K562 (cell line): ENCODE measurements around the gene IGSF23. TPM values are rescaled to one million over a fixed set of nuclear protein-coding genes. Genes with fewer than 3 reads are reported as not detected.

Source experiments
- ATAC-seq: fragments of 200-7000 bp; cut with Tn5 transposase; 3 replicates; pipeline ENCODE4 v1.9.1; 2020; ENCODE audit warnings: moderate library complexity
- BruUV-seq: library from RNA; stranded (reverse); fragments of 400-500 nt; replicated peaks from 2 replicates; lab custom pipeline; 2021; lab: Mats Ljungman, UMichigan
- CTCF ChIA-PET: fragments of 300-600 bp; formaldehyde crosslinking; extraction: SDS; loops from one replicate; lab custom pipeline; 2021; ENCODE audit warnings: low intra/inter-chr PET ratio; lab: Yijun Ruan, JAX
- POLR2A ChIA-PET: fragments of 300-600, 350-650 bp; sonication (Branson Sonifier 250); formaldehyde crosslinking; extraction: SDS; loops from one replicate; lab custom pipeline; 2021; ENCODE audit warnings: antibody characterized with exemption, inconsistent platforms; lab: Yijun Ruan, JAX
- DNase-seq, 4 experiments: peaks; one replicate each; pipeline versions ENCODE4 v3.0.0 to v3.0.0-alpha.2; 2011 to 2018; ENCODE audit warnings: low spot score in 3 of 4, mixed read lengths in 3 of 4; ENCODE audit errors: extremely low read depth in 1 of 4
- FAIRE-seq: peaks from 2 replicates; lab custom pipeline; 2011; peaks lifted over from hg19 to GRCh38; lab: Jason Lieb, UNC
- H2AFZ ChIP-seq: 2 replicates; pipeline ENCODE4 v1.6.0; 2011; ENCODE audit warnings: low read depth, low read length, control low read depth, inconsistent platforms
- H3K27ac ChIP-seq: fragments of 200-600 bp; 3 replicates; pipeline ENCODE4 v1.8.0; 2011; ENCODE audit warnings: low read depth, mild to moderate bottlenecking, control low read depth, inconsistent platforms, low read length, moderate library complexity, mixed read lengths; ENCODE audit errors: extremely low read depth
- H3K27me3 ChIP-seq, 2 experiments: fragments of 300-600 bp in 1 of 2; 2 replicates in 1 of 2; 3 replicates in 1 of 2; pipeline versions ENCODE4 v1.6.0 to v1.8.0; 2011; ENCODE audit warnings: inconsistent platforms in 2 of 2, low read length in 2 of 2, mild to moderate bottlenecking in 1 of 2, mixed read lengths in 1 of 2, moderate library complexity in 1 of 2; ENCODE audit not compliant: control insufficient read depth in 2 of 2, insufficient read depth in 2 of 2
- H3K36me3 ChIP-seq: fragments of 300-600 bp; 3 replicates; pipeline ENCODE4 v1.8.0; 2011; ENCODE audit warnings: mild to moderate bottlenecking, low read length, inconsistent platforms; ENCODE audit not compliant: control insufficient read depth, insufficient read depth
- H3K4me1 ChIP-seq, 2 experiments: fragments of 200-600 bp in 1 of 2; replicated peaks in 1 of 2; 2 replicates in 1 of 2; 3 replicates in 1 of 2; pipeline versions ENCODE4 v1.5.1 to v1.8.0; 2011; ENCODE audit warnings: inconsistent platforms in 2 of 2, low read length in 2 of 2, mild to moderate bottlenecking in 1 of 2, mixed read lengths in 1 of 2, moderate library complexity in 1 of 2; ENCODE audit not compliant: control insufficient read depth in 2 of 2, insufficient read depth in 2 of 2
- H3K4me2 ChIP-seq: 2 replicates; pipeline ENCODE4 v1.6.1; 2011; ENCODE audit warnings: low read length, control low read depth, inconsistent platforms, mixed read lengths; ENCODE audit not compliant: insufficient read depth
- H3K4me3 ChIP-seq: fragments of 200-600 bp; sonication (generic), shearing (Covaris generic); 2 replicates; pipeline ENCODE4 v1.5.1; 2016; ENCODE audit warnings: control low read depth, inconsistent platforms
- H3K79me2 ChIP-seq: fragments of 200-600 bp; 3 replicates; pipeline ENCODE4 v1.8.0; 2011; ENCODE audit warnings: low read length, inconsistent platforms; ENCODE audit not compliant: control insufficient read depth, insufficient read depth
- H3K9ac ChIP-seq, 2 experiments: 2 replicates each; pipeline versions ENCODE4 v1.6.0 to v1.6.1; 2011; ENCODE audit warnings: low read depth in 2 of 2, low read length in 2 of 2, control low read depth in 1 of 2, inconsistent platforms in 1 of 2, mild to moderate bottlenecking in 1 of 2, mixed read lengths in 1 of 2; ENCODE audit not compliant: insufficient read depth in 1 of 2
- H3K9me1 ChIP-seq: one replicate; pipeline ENCODE4 v1.6.0; 2011; ENCODE audit warnings: inconsistent platforms, mild to moderate bottlenecking, low read length, moderate library complexity; ENCODE audit not compliant: control insufficient read depth, insufficient read depth
- H3K9me3 ChIP-seq: replicated peaks from 2 replicates; pipeline ENCODE4 v1.5.1; 2011; ENCODE audit warnings: low read depth, low read length, inconsistent platforms; ENCODE audit not compliant: control insufficient read depth, insufficient read depth
- H4K20me1 ChIP-seq: replicated peaks from 2 replicates; pipeline ENCODE4 v1.6.1; 2011; ENCODE audit warnings: low read length, inconsistent platforms, mixed read lengths; ENCODE audit not compliant: control insufficient read depth, insufficient read depth
- CREB1 ChIP-seq, 2 experiments: sonication (generic) in 1 of 2; formaldehyde crosslinking in 1 of 2; IDR thresholded peaks; 2 replicates each; pipeline versions ENCODE4 v1.6.1 to v1.8.0; 2012 to 2022; ENCODE audit warnings: inconsistent platforms in 1 of 2, mild to moderate bottlenecking in 1 of 2, missing genetic modification reagents in 1 of 2, moderate library complexity in 1 of 2
- GTF2F1 ChIP-seq: IDR thresholded peaks from 2 replicates; pipeline ENCODE4 v1.6.1; 2011; ENCODE audit warnings: low read depth, low read length, improper control_type of control experiment
- KDM4B ChIP-seq, 2 experiments: fragments of 450-650 bp in 1 of 2; sonication (generic) in 1 of 2; IDR thresholded peaks; 2 replicates each; pipeline ENCODE4 v1.6.1; 2016 to 2017; ENCODE audit warnings: borderline replicate concordance in 2 of 2, antibody characterized with exemption in 1 of 2, low read depth in 1 of 2, mild to moderate bottlenecking in 1 of 2
- NFIX ChIP-seq: fragments of 250-450 bp; sonication (Bioruptor Pico); IDR thresholded peaks from 2 replicates; pipeline ENCODE4 v1.4.0; 2020; ENCODE audit warnings: low read depth, mild to moderate bottlenecking, moderate library complexity
- NR1H2 ChIP-seq: sonication (generic); formaldehyde crosslinking; IDR thresholded peaks from 2 replicates; pipeline ENCODE4 v1.4.0; 2020; ENCODE audit warnings: mild to moderate bottlenecking, missing genetic modification reagents
- PCBP1 ChIP-seq: fragments of 200-400 bp; formaldehyde crosslinking; IDR thresholded peaks from 2 replicates; pipeline ENCODE4 v1.6.1; 2018; ENCODE audit warnings: mild to moderate bottlenecking, low read depth, low read length; ENCODE audit not compliant: poor library complexity, severe bottlenecking
- PRMT5 ChIP-seq: sonication (generic); formaldehyde crosslinking; IDR thresholded peaks from 2 replicates; pipeline ENCODE4 v1.5.0; 2020; ENCODE audit warnings: missing genetic modification reagents
- TCFL5 ChIP-seq: fragments of 250-450 bp; sonication (Bioruptor Pico); conservative IDR thresholded peaks from 2 replicates; pipeline ENCODE4 v1.6.1; 2021; ENCODE audit warnings: mild to moderate bottlenecking, moderate library complexity, matching md5 sums
- TOE1 ChIP-seq, 2 experiments: fragments of 450-650 bp in 1 of 2; sonication (generic) in 1 of 2; formaldehyde crosslinking in 1 of 2; IDR thresholded peaks; 2 replicates each; pipeline versions ENCODE4 v1.7.1 to v1.8.0; 2016 to 2022; ENCODE audit warnings: borderline replicate concordance in 2 of 2, mild to moderate bottlenecking in 2 of 2, antibody characterized with exemption in 1 of 2, inconsistent platforms in 1 of 2, low read depth in 1 of 2, missing genetic modification reagents in 1 of 2, moderate library complexity in 1 of 2
- YBX1 ChIP-seq: fragments of 450-650 bp; IDR thresholded peaks from 2 replicates; pipeline ENCODE4 v1.7.1; 2016; ENCODE audit warnings: mild to moderate bottlenecking
- ZBTB8A ChIP-seq: fragments of 450-650 bp; IDR thresholded peaks from 2 replicates; pipeline ENCODE4 v1.6.1; 2018; ENCODE audit warnings: mild to moderate bottlenecking, moderate library complexity; ENCODE audit not compliant: partially characterized antibody
- ZC3H11A ChIP-seq: IDR thresholded peaks from 2 replicates; pipeline ENCODE4 v1.6.1; 2012; ENCODE audit warnings: low read depth, low read length, improper control_type of control experiment
- ZNF133 ChIP-seq: fragments of 250-450 bp; sonication (Bioruptor Pico); IDR thresholded peaks from 2 replicates; pipeline ENCODE4 v1.4.0; 2020; ENCODE audit warnings: mild to moderate bottlenecking
- WGBS: fragments of 100-300 bp; shearing (Covaris generic); methylation state at CpG from one replicate; pipeline ENCODE4 v1.1.6; 2016; ENCODE audit warnings: low coverage, mixed read lengths; ENCODE audit not compliant: insufficient coverage; ENCODE audit errors: missing lambda C conversion rate; 5-methylcytosine and 5-hydroxymethylcytosine counted together
- in situ Hi-C: fragments of 300-500 bp; cut with MboI; formaldehyde crosslinking; loops from 4 replicates; pipeline ENCODE4 v1.15.0; 2018; ENCODE audit warnings: inconsistent platforms, mixed read lengths
- intact Hi-C: fragments of 100-400 bp; cut with micrococcal nuclease; formaldehyde crosslinking; loops from 2 replicates; pipeline ENCODE4 v1.14.2; 2022
- polyA plus RNA-seq, 8 experiments: library from polyadenylated mRNA; depleted of rRNA in 4 of 8; stranded (reverse) in 5 of 8; unstranded in 3 of 8; fragments of >200 nt; fragmentation: Nextera tagmentation in 2 of 8; fragmentation: Illumina TruSeq in 1 of 8; extraction: Ambion mirVana in 2 of 8; extraction: Trizol in 1 of 8; gene quantifications; 2 replicates each; pipeline versions ENCODE4 v1.2.1 to v1.2.3, GENCODE V29; 2011 to 2014; ENCODE audit warnings: inconsistent platforms in 1 of 8, missing spikeins in 1 of 8
- total RNA-seq, 7 experiments: library from RNA; depleted of rRNA in 6 of 7; stranded (reverse); fragments of >200 nt in 6 of 7; fragmentation: Illumina TruSeq in 2 of 7; extraction: Trizol in 2 of 7; gene quantifications; 2 replicates each; pipeline versions ENCODE4 v1.2.1 to v1.2.3, GENCODE V29; 2011 to 2021; ENCODE audit warnings: low replicate concordance in 1 of 7
- TF ChIP-seq, protein P1 (sequence below): fragments of 450-650 bp; conservative IDR thresholded peaks from 2 replicates; pipeline ENCODE4 v1.6.1; 2016; ENCODE audit warnings: missing genetic modification characterization, low read depth, mild to moderate bottlenecking, control low read depth, missing compliant biosample characterization
- TF ChIP-seq, protein P2 (sequence below): IDR thresholded peaks from 2 replicates; pipeline ENCODE4 v1.6.1; 2012; ENCODE audit warnings: low read depth, low read length, improper control_type of control experiment, borderline replicate concordance
- TF ChIP-seq, protein P3 (sequence below): fragments of 250-450 bp; sonication (Bioruptor Pico); IDR thresholded peaks from 2 replicates; pipeline ENCODE4 v1.5.0; 2021

Gene IGSF23
- total and polyA plus RNA-seq, 9 of the 15 experiments (the other 6 are each of a cell fraction or from before 2014, with no cell fraction given): not detected

- TF ChIP-seq PRMT5 (CRISPR knock-in tag): no peak
- TF ChIP-seq, protein P1, sequence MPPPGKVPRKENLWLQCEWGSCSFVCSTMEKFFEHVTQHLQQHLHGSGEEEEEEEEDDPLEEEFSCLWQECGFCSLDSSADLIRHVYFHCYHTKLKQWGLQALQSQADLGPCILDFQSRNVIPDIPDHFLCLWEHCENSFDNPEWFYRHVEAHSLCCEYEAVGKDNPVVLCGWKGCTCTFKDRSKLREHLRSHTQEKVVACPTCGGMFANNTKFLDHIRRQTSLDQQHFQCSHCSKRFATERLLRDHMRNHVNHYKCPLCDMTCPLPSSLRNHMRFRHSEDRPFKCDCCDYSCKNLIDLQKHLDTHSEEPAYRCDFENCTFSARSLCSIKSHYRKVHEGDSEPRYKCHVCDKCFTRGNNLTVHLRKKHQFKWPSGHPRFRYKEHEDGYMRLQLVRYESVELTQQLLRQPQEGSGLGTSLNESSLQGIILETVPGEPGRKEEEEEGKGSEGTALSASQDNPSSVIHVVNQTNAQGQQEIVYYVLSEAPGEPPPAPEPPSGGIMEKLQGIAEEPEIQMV: no peak
- TF ChIP-seq PCBP1: no peak
- TF ChIP-seq ZNF133 (CRISPR knock-in tag): no peak
- TF ChIP-seq NR1H2 (CRISPR knock-in tag): no peak
- TF ChIP-seq TOE1 (IDR thresholded peaks at IDR 0.05; ENCODE audit: borderline replicate concordance): no peak
- no peak for TF ChIP-seq TOE1 (CRISPR knock-in tag; IDR thresholded peaks at IDR 0.05; ENCODE audit: borderline replicate concordance, low read depth)
- no peak for TF ChIP-seq YBX1
- TF ChIP-seq, all 486 proteins: peak for 0
Measured at GRCh38 chr19:44636439-44637389, 23.4 kb downstream of the IGSF23 start (continued).

GRCh38 chr19:44637390-44637764 lies 24.0 kb downstream of the IGSF23 start:
- ATAC-seq: no peak
- H3K4me1 ChIP-seq: peaks cover 5 to 7% of the 10 kb centered on the region in 2 experiments; a peak in 3 of 5 replicates
- DNase-seq: no peak
- no peak for FAIRE-seq
- H3K4me3 ChIP-seq: no peak overlapping the region
- ChIA-PET POLR2A (no interaction called here), CTCF (no interaction called here)
- no peaks in the 10 kb centered on the region for H3K27me3 ChIP-seq
- no peak overlapping the region for H2AFZ ChIP-seq
- 63% methylated on average over 5 of the region's 5 CpGs for WGBS
- BruUV-seq: no TSS peak
- no peaks in the 10 kb centered on the region for H3K79me2 ChIP-seq
- H3K9ac ChIP-seq: no peak overlapping the region
- H4K20me1 ChIP-seq: no peaks in the 10 kb centered on the region
- in situ Hi-C loops (no loop called here), intact Hi-C loops (no loop called here)
- no peaks in the 10 kb centered on the region for H3K9me1 ChIP-seq
- H3K27ac ChIP-seq: no peak overlapping the region
- no peak overlapping the region for H3K4me2 ChIP-seq
- H3K36me3 ChIP-seq: no peaks in the 10 kb centered on the region
- no peaks in the 10 kb centered on the region for H3K9me3 ChIP-seq
- TF ChIP-seq TCFL5 (CRISPR knock-in tag) (no peak), KDM4B (IDR thresholded peaks at IDR 0.05; ENCODE audit: borderline replicate concordance in 2 of 2, low read depth in 1 of 2) (no peak), NFIX (no peak), ZC3H11A (no peak), ZBTB8A (no peak), CREB1 (IDR thresholded peaks at IDR 0.05) (no peak), CREB1 (CRISPR knock-in tag; IDR thresholded peaks at IDR 0.05) (no peak), GTF2F1 (no peak)
- TF ChIP-seq, protein P2, sequence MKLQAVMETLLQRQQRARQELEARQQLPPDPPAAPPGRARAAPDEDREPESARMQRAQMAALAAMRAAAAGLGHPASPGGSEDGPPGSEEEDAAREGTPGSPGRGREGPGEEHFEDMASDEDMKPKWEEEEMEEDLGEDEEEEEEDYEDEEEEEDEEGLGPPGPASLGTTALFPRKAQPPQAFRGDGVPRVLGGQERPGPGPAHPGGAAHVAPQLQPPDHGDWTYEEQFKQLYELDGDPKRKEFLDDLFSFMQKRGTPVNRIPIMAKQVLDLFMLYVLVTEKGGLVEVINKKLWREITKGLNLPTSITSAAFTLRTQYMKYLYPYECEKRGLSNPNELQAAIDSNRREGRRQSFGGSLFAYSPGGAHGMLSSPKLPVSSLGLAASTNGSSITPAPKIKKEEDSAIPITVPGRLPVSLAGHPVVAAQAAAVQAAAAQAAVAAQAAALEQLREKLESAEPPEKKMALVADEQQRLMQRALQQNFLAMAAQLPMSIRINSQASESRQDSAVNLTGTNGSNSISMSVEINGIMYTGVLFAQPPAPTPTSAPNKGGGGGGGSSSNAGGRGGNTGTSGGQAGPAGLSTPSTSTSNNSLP: no peak
- TF ChIP-seq, protein P3, sequence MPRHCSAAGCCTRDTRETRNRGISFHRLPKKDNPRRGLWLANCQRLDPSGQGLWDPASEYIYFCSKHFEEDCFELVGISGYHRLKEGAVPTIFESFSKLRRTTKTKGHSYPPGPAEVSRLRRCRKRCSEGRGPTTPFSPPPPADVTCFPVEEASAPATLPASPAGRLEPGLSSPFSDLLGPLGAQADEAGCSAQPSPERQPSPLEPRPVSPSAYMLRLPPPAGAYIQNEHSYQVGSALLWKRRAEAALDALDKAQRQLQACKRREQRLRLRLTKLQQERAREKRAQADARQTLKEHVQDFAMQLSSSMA (CRISPR knock-in tag): no peak
